ENCODE results near the gene NPVF. TPM values are rescaled to one million over a fixed set of nuclear protein-coding genes. Genes with fewer than 3 reads are reported as not detected.

NPVF gene
- polyA plus RNA-seq (ENCODE audit: insufficient read length in 4 of 4) = not detected

- DNase-seq (ENCODE audit: low read depth in 4 of 4, low spot score in 3 of 4) = no peak
Observed at GRCh38 chr7:25228386-25228785, at the start of gene NPVF. NPVF (minus strand) TSS chr7:25228486; CDS start chr7:25228439, 47 bp downstream.

- DNase-seq (ENCODE audit: low read depth in 4 of 4, low spot score in 3 of 4) = no peak
Observed at GRCh38 chr7:25272265-25272664, 44.0 kb upstream of the NPVF start.

GRCh38 chr7:25263337-25263736 is 35.1 kb upstream of the NPVF start:
- DNase-seq (ENCODE audit: low read depth in 4 of 4, low spot score in 3 of 4) = no peak

- no peak for DNase-seq (ENCODE audit: low read depth in 4 of 4, low spot score in 3 of 4)
Observed at GRCh38 chr7:25262586-25262985, 34.3 kb upstream of the NPVF start.

GRCh38 chr7:25261545-25262140 is 33.4 kb upstream of the NPVF start:
- DNase-seq (ENCODE audit: low read depth in 4 of 4, low spot score in 3 of 4) = no peak

GRCh38 chr7:25260862-25261494 is 32.7 kb upstream of the NPVF start:
- DNase-seq (ENCODE audit: low read depth in 4 of 4, low spot score in 3 of 4) = no peak

- peak; percentile 53 to 72 (median 68) for DNase-seq (ENCODE audit: low read depth in 4 of 4, low spot score in 3 of 4)
Observed at GRCh38 chr7:25259487-25260243, 31.4 kb upstream of the NPVF start.

- DNase-seq (ENCODE audit: low read depth in 4 of 4, low spot score in 3 of 4) = no peak
Observed at GRCh38 chr7:25256333-25256819, 28.1 kb upstream of the NPVF start.

- DNase-seq (ENCODE audit: low read depth in 4 of 4, low spot score in 3 of 4) = no peak
Observed at GRCh38 chr7:25255611-25256332, 27.5 kb upstream of the NPVF start.

- DNase-seq (ENCODE audit: low read depth in 4 of 4, low spot score in 3 of 4) = no peak
Observed at GRCh38 chr7:25254604-25255003, 26.3 kb upstream of the NPVF start.

GRCh38 chr7:25253714-25254113 is 25.4 kb upstream of the NPVF start:
- no peak for DNase-seq (ENCODE audit: low read depth in 4 of 4, low spot score in 3 of 4)

GRCh38 chr7:25250386-25250785 is 22.1 kb upstream of the NPVF start:
- DNase-seq (ENCODE audit: low read depth in 4 of 4, low spot score in 3 of 4) = no peak

- DNase-seq (ENCODE audit: low read depth in 4 of 4, low spot score in 3 of 4) = no peak
Observed at GRCh38 chr7:25249772-25250171, 21.5 kb upstream of the NPVF start.

- DNase-seq (ENCODE audit: low read depth in 4 of 4, low spot score in 3 of 4) = no peak
Observed at GRCh38 chr7:25246306-25246705, 18.0 kb upstream of the NPVF start.

GRCh38 chr7:25244254-25245033 is 16.2 kb upstream of the NPVF start:
- DNase-seq (ENCODE audit: low read depth in 4 of 4, low spot score in 3 of 4) = peak in 1 of 4 donors; percentile 29

GRCh38 chr7:25242678-25243077 is 14.4 kb upstream of the NPVF start:
- DNase-seq (ENCODE audit: low read depth in 4 of 4, low spot score in 3 of 4) = no peak

GRCh38 chr7:25240896-25241295 is 12.6 kb upstream of the NPVF start:
- no peak for DNase-seq (ENCODE audit: low read depth in 4 of 4, low spot score in 3 of 4)

- no peak for DNase-seq (ENCODE audit: low read depth in 4 of 4, low spot score in 3 of 4)
Observed at GRCh38 chr7:25240340-25240739, 12.1 kb upstream of the NPVF start.

GRCh38 chr7:25239888-25240287 is 11.6 kb upstream of the NPVF start:
- no peak for DNase-seq (ENCODE audit: low read depth in 4 of 4, low spot score in 3 of 4)

GRCh38 chr7:25238066-25238725 is 9.9 kb upstream of the NPVF start:
- no peak for DNase-seq (ENCODE audit: low read depth in 4 of 4, low spot score in 3 of 4)
